GM12878 (cell line): ENCODE results near the gene BTBD1. TPM values are rescaled to one million over a fixed set of nuclear protein-coding genes. Genes with fewer than 3 reads are reported as not detected.

Source experiments
- ATAC-seq: fragments of 200-7000 bp; cut with Tn5 transposase; 3 replicates; pipeline ENCODE4 v1.9.1; 2020; ENCODE audit warnings: mild to moderate bottlenecking, moderate library complexity
- BruUV-seq: library from RNA; stranded (reverse); fragments of 400-500 nt; replicated peaks from 2 replicates; lab custom pipeline; 2021; lab: Mats Ljungman, UMichigan
- CTCF ChIA-PET: fragments of 300-600 bp; sonication (Branson Sonifier 250); formaldehyde crosslinking; extraction: SDS; loops from one replicate; lab custom pipeline; 2021; ENCODE audit warnings: inconsistent platforms; lab: Yijun Ruan, JAX
- POLR2A ChIA-PET: fragments of 350-600 bp; formaldehyde crosslinking; extraction: SDS; loops from one replicate; lab custom pipeline; 2021; ENCODE audit warnings: inconsistent platforms; lab: Charles Lee
- RAD21 ChIA-PET: fragments of 300-600 bp; sonication (Branson Sonifier 250); formaldehyde crosslinking; loops from one replicate; lab custom pipeline; 2023; ENCODE audit warnings: antibody characterized with exemption; ENCODE audit not compliant: unreplicated experiment; lab: Charles Lee
- SMC1A ChIA-PET: fragments of 300-600 bp; sonication (Branson Sonifier 250); formaldehyde crosslinking; loops from one replicate; lab custom pipeline; 2023; ENCODE audit not compliant: unreplicated experiment, uncharacterized antibody; lab: Charles Lee
- DNase-seq: peaks from one replicate; pipeline ENCODE4 v3.0.0-alpha.2; 2011; ENCODE audit warnings: low read depth, low spot score
- FAIRE-seq: peaks from 3 replicates; lab custom pipeline; 2011; peaks lifted over from hg19 to GRCh38; lab: Jason Lieb, UNC
- H2AFZ ChIP-seq: 2 replicates; pipeline ENCODE4 v1.6.0; 2011; ENCODE audit warnings: low read depth, low read length, control low read depth; ENCODE audit not compliant: control insufficient read depth
- H3K27ac ChIP-seq: 2 replicates; pipeline ENCODE4 v1.5.1; 2011; ENCODE audit warnings: control low read depth; ENCODE audit not compliant: control insufficient read depth, insufficient read depth
- H3K27me3 ChIP-seq, 2 experiments: replicated peaks in 1 of 2; 2 replicates each; pipeline versions ENCODE4 v1.6.0 to v1.6.1; 2011; ENCODE audit warnings: low read length in 1 of 2; ENCODE audit not compliant: control insufficient read depth in 2 of 2, insufficient read depth in 2 of 2
- H3K36me3 ChIP-seq, 2 experiments: 2 replicates each; pipeline ENCODE4 v1.5.1; 2011; ENCODE audit warnings: low read length in 1 of 2; ENCODE audit not compliant: control insufficient read depth in 2 of 2, insufficient read depth in 2 of 2
- H3K4me1 ChIP-seq: 2 replicates; pipeline ENCODE4 v1.6.1; 2011; ENCODE audit warnings: mild to moderate bottlenecking, low read length, moderate library complexity, mixed read lengths; ENCODE audit not compliant: control insufficient read depth, insufficient read depth
- H3K4me2 ChIP-seq: 2 replicates; pipeline ENCODE4 v1.6.0; 2011; ENCODE audit warnings: control low read depth; ENCODE audit not compliant: control insufficient read depth, insufficient read depth
- H3K4me3 ChIP-seq: fragments of 200-600 bp; sonication (generic); 2 replicates; pipeline ENCODE4 v1.5.1; 2016
- H3K79me2 ChIP-seq: 2 replicates; pipeline ENCODE4 v1.6.0; 2011; ENCODE audit warnings: low read length; ENCODE audit not compliant: control insufficient read depth, insufficient read depth
- H3K9ac ChIP-seq: 2 replicates; pipeline ENCODE4 v1.8.0; 2011; ENCODE audit warnings: low read length, control low read depth, mixed read lengths; ENCODE audit not compliant: control insufficient read depth, insufficient read depth
- H3K9me3 ChIP-seq: replicated peaks from 3 replicates; pipeline ENCODE4 v1.5.1; 2011; ENCODE audit warnings: mild to moderate bottlenecking, low read length; ENCODE audit not compliant: control insufficient read depth, insufficient read depth
- H4K20me1 ChIP-seq: 2 replicates; pipeline ENCODE4 v1.6.0; 2011; ENCODE audit not compliant: control insufficient read depth, insufficient read depth
- CBFB ChIP-seq: IDR thresholded peaks from 2 replicates; pipeline ENCODE4 v1.6.1; 2016; ENCODE audit warnings: antibody characterized with exemption, low read depth
- EED ChIP-seq: sonication (generic); IDR thresholded peaks from 2 replicates; pipeline ENCODE4 v1.6.1; 2016; ENCODE audit warnings: antibody characterized with exemption, low read depth
- FOXK2 ChIP-seq: fragments of 450-650 bp; IDR thresholded peaks from 2 replicates; pipeline ENCODE4 v1.6.1; 2017; ENCODE audit warnings: mild to moderate bottlenecking, moderate library complexity
- GATAD2B ChIP-seq: fragments of 450-650 bp; conservative IDR thresholded peaks from 2 replicates; pipeline ENCODE4 v1.6.1; 2017; ENCODE audit warnings: low read depth, mild to moderate bottlenecking, moderate library complexity
- IKZF1 ChIP-seq: fragments of 450-650 bp; conservative IDR thresholded peaks from 2 replicates; pipeline ENCODE4 v1.6.1; 2017; ENCODE audit warnings: antibody characterized with exemption, mild to moderate bottlenecking
- MEF2A ChIP-seq: IDR thresholded peaks from 2 replicates; pipeline ENCODE4 v1.6.1; 2011; ENCODE audit warnings: low read depth, mild to moderate bottlenecking, low read length, moderate library complexity; ENCODE audit not compliant: insufficient read depth
- MEF2B ChIP-seq: fragments of 450-650 bp; IDR thresholded peaks from 2 replicates; pipeline ENCODE4 v1.6.1; 2018; ENCODE audit warnings: mild to moderate bottlenecking, moderate library complexity; ENCODE audit not compliant: partially characterized antibody, poor library complexity, severe bottlenecking
- MYB ChIP-seq: fragments of 150-350 bp; IDR thresholded peaks from 2 replicates; pipeline ENCODE4 v1.6.1; 2014; ENCODE audit warnings: mild to moderate bottlenecking, low read depth, low read length, borderline replicate concordance
- NR2F1 ChIP-seq: fragments of 450-650 bp; conservative IDR thresholded peaks from 2 replicates; pipeline ENCODE4 v1.6.1; 2017; ENCODE audit warnings: mild to moderate bottlenecking
- REST ChIP-seq: IDR thresholded peaks from 2 replicates; pipeline ENCODE4 v1.6.1; 2012; ENCODE audit warnings: mild to moderate bottlenecking, low read depth, low read length
- SMAD5 ChIP-seq: IDR thresholded peaks from 2 replicates; pipeline ENCODE4 v1.6.1; 2016; ENCODE audit warnings: antibody characterized with exemption, low read depth
- SPI1 ChIP-seq: IDR thresholded peaks from 2 replicates; pipeline ENCODE4 v1.6.1; 2011; ENCODE audit warnings: low read depth, mild to moderate bottlenecking, low read length, moderate library complexity, borderline replicate concordance; ENCODE audit not compliant: insufficient read depth
- STAT3 ChIP-seq: IDR thresholded peaks from 2 replicates; pipeline ENCODE4 v1.6.1; 2011; ENCODE audit warnings: low read depth, low read length, improper control_type of control experiment
- YY1 ChIP-seq: IDR thresholded peaks from 2 replicates; pipeline ENCODE4 v1.6.1; 2011; ENCODE audit warnings: low read depth, mild to moderate bottlenecking, low read length
- ZNF592 ChIP-seq: fragments of 450-650 bp; IDR thresholded peaks from 2 replicates; pipeline ENCODE4 v1.6.1; 2017; ENCODE audit warnings: mild to moderate bottlenecking, moderate library complexity
- WGBS: methylation state at CpG from one replicate; pipeline ENCODE4 v1.1.6; 2016; ENCODE audit warnings: low lambda C conversion rate; ENCODE audit not compliant: insufficient replicate concordance, insufficient coverage; ENCODE audit errors: missing lambda C conversion rate; 5-methylcytosine and 5-hydroxymethylcytosine counted together
- in situ Hi-C: fragments of 300-500 bp; cut with MboI; formaldehyde crosslinking; loops from 9 replicates; pipeline ENCODE4 v1.14.3; 2018; ENCODE audit warnings: mixed read lengths
- intact Hi-C: fragments of 100-400 bp; cut with micrococcal nuclease; formaldehyde crosslinking; loops from one replicate; pipeline ENCODE4 v1.14.2; 2022; ENCODE audit not compliant: unreplicated experiment
- polyA plus RNA-seq, 11 experiments: library from polyadenylated mRNA; depleted of rRNA in 4 of 11; unstranded in 6 of 11; stranded (reverse) in 5 of 11; fragments of >200 nt; fragmentation: Nextera tagmentation in 4 of 11; fragmentation: Illumina TruSeq in 1 of 11; extraction: Ambion mirVana in 4 of 11; extraction: Trizol in 1 of 11; gene quantifications; 1 replicate in 1 of 11; 2 replicates in 10 of 11; pipeline versions ENCODE4 v1.2.1 to v1.2.3, GENCODE V29; 2011 to 2016; ENCODE audit warnings: inconsistent platforms in 2 of 11, missing spikeins in 2 of 11, low read depth in 1 of 11
- total RNA-seq, 4 experiments: library from RNA; depleted of rRNA in 3 of 4; stranded (reverse); fragments of >200 nt in 3 of 4; fragmentation: Illumina TruSeq in 1 of 4; extraction: Trizol in 1 of 4; gene quantifications; 2 replicates each; pipeline versions ENCODE4 v1.2.1 to v1.2.3, GENCODE V29; 2013 to 2021

BTBD1 gene
- total and polyA plus RNA-seq, 10 of the 15 experiments (the other 5 are each of a cell fraction or from before 2014, with no cell fraction given): 17.5 to 90.4 (median 73.1) TPM

DNA sequence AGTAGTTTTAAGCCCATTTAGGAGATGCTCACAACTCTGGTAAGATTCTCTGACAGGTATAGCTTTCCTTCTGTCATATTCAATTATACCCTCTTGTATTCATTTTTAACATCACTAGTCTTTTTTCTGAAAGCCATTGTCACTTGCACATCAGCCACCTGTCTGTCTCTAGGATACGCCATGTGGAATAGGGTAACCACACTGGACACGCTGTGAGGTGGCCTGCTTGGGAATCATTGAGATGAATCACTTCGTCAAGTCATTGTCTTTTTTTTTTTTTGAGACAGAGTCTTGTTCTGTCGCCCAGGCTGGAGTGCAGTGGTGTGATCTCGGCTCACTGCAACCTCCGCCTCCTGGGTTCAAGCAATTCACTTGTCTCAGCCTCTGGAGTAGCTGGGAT is 47.8 kb upstream of the BTBD1 start (continued):
- TF ChIP-seq MEF2B: no peak
- TF ChIP-seq MEF2A: no peak
- TF ChIP-seq REST: no peak

- intact Hi-C loops: no loop called here
- DNase-seq: no peak
- no TSS peak for BruUV-seq
Measured at GRCh38 chr15:83113881-83114674, 47.0 kb upstream of the BTBD1 start.

More at GRCh38 chr15:83113881-83114674, 47.0 kb upstream of the BTBD1 start:
- POLR2A ChIA-PET: interaction anchor here (1.1 kb wide), 1 partner anchor 12 kb away, joined by 3 read pairs; no protein-coding TSS in a partner anchor
- no peak for ATAC-seq
- no peaks in the 10 kb centered on the region for H4K20me1 ChIP-seq
- peaks cover 13% of the 10 kb centered on the region for H3K4me1 ChIP-seq
- H3K4me3 ChIP-seq: no peak overlapping the region
- TF ChIP-seq YY1: no peak
- TF ChIP-seq STAT3: no peak
- no peak for TF ChIP-seq SPI1
- no peak for TF ChIP-seq SMAD5
- TF ChIP-seq FOXK2: no peak
- no peak for TF ChIP-seq IKZF1
- TF ChIP-seq CBFB: no peak
- TF ChIP-seq MYB: no peak
- TF ChIP-seq MEF2A: no peak
- TF ChIP-seq EED: no peak
- TF ChIP-seq NR2F1: no peak
- no peak for TF ChIP-seq GATAD2B
- TF ChIP-seq ZNF592: no peak
- TF ChIP-seq, all 136 proteins: peak for 0
- no peak for FAIRE-seq
- RAD21 ChIA-PET: interaction anchor here (0.6 kb wide), 1 partner anchor 402 kb away, joined by 4 read pairs; no protein-coding TSS in a partner anchor
- no peak overlapping the region for H3K27ac ChIP-seq
- H3K79me2 ChIP-seq: no peaks in the 10 kb centered on the region
- peaks cover 0 to 1% of the 10 kb centered on the region in 2 experiments; a peak in 2 of 4 replicates for H3K36me3 ChIP-seq
- CTCF ChIA-PET: no interaction called here
- H2AFZ ChIP-seq: no peak overlapping the region
- SMC1A ChIA-PET: no interaction called here
- WGBS: 84% methylated on average over 5 of the region's 5 CpGs
- H3K9me3 ChIP-seq: no peaks in the 10 kb centered on the region
- in situ Hi-C loops: loop anchor here (5.0 kb wide), 1 partner anchor 48 kb away; no protein-coding TSS in a partner anchor
- H3K9ac ChIP-seq: no peak overlapping the region
- H3K27me3 ChIP-seq: no peaks in the 10 kb centered on the region
- no peak overlapping the region for H3K4me2 ChIP-seq
